Measurements from ENCODE around the gene IRF5.

Gene IRF5

GRCh38 chr7:128937647-128938543, at the start of gene IRF5:
Gene IRF5 (plus strand): TSS chr7:128937927. CDS start chr7:128942082, 4,155 bp downstream.
- DNase-seq: no peak

- DNase-seq: no peak
These were observed 49.5 kb upstream of the IRF5 start for GRCh38 chr7:128888039-128888755.

- DNase-seq: no peak
These were observed 49.0 kb upstream of the IRF5 start for GRCh38 chr7:128888756-128889095.

- DNase-seq: no peak
These were observed 48.6 kb upstream of the IRF5 start for GRCh38 chr7:128889121-128889520.

GRCh38 chr7:128890306-128891109, 47.2 kb upstream of the IRF5 start:
- DNase-seq: no peak

- no peak for DNase-seq
These were observed 46.4 kb upstream of the IRF5 start for GRCh38 chr7:128891110-128891941.

- DNase-seq: no peak
These were observed 45.8 kb upstream of the IRF5 start for GRCh38 chr7:128891942-128892269.

- DNase-seq: no peak
These were observed 45.0 kb upstream of the IRF5 start for GRCh38 chr7:128892521-128893250.

GRCh38 chr7:128893251-128894100, 44.3 kb upstream of the IRF5 start:
- DNase-seq: no peak

- DNase-seq: no peak
These were observed 43.7 kb upstream of the IRF5 start for GRCh38 chr7:128894101-128894440.

- no peak for DNase-seq
These were observed 42.4 kb upstream of the IRF5 start for GRCh38 chr7:128895320-128895719.

- DNase-seq: no peak
These were observed 38.3 kb upstream of the IRF5 start for GRCh38 chr7:128899392-128899791.

GRCh38 chr7:128900237-128900636, 37.5 kb upstream of the IRF5 start:
- no peak for DNase-seq

- no peak for DNase-seq
These were observed 34.8 kb upstream of the IRF5 start for GRCh38 chr7:128902761-128903585.

- DNase-seq: no peak
These were observed 33.9 kb upstream of the IRF5 start for GRCh38 chr7:128903621-128904361.

GRCh38 chr7:128904381-128905197, 33.1 kb upstream of the IRF5 start:
- DNase-seq: no peak

GRCh38 chr7:128906001-128906765, 31.5 kb upstream of the IRF5 start:
- no peak for DNase-seq
